ENCODE data around the gene NSMF.

NSMF gene

GRCh38 chr9:137458194-137459151 is 661 bp downstream of the NSMF start:
- TF ChIP-seq CTCF (IDR thresholded peaks at IDR 0.05; ENCODE audit: low read depth, low read length): no peak
- no peak for DNase-seq (ENCODE audit: extremely low read depth, low read depth)

- no peak for DNase-seq (ENCODE audit: extremely low read depth, low read depth)
- TF ChIP-seq CTCF (IDR thresholded peaks at IDR 0.05; ENCODE audit: low read depth, low read length): no peak
These were observed 1.5 kb downstream of the NSMF start for GRCh38 chr9:137457406-137458193.

- no peak for DNase-seq (ENCODE audit: extremely low read depth, low read depth)
- TF ChIP-seq CTCF (IDR thresholded peaks at IDR 0.05; ENCODE audit: low read depth, low read length): no peak
These were observed 2.2 kb downstream of the NSMF start for GRCh38 chr9:137456864-137457405.

GRCh38 chr9:137456061-137456863 is 2.9 kb downstream of the NSMF start:
- no peak for TF ChIP-seq CTCF (IDR thresholded peaks at IDR 0.05; ENCODE audit: low read depth, low read length)
- DNase-seq (ENCODE audit: extremely low read depth, low read depth): no peak

GRCh38 chr9:137455359-137455991 is 3.7 kb downstream of the NSMF start:
- no peak for TF ChIP-seq CTCF (IDR thresholded peaks at IDR 0.05; ENCODE audit: low read depth, low read length)
- DNase-seq (ENCODE audit: extremely low read depth, low read depth): no peak

GRCh38 chr9:137454597-137455358 is 4.4 kb downstream of the NSMF start:
- TF ChIP-seq CTCF (IDR thresholded peaks at IDR 0.05; ENCODE audit: low read depth, low read length): no peak
- no peak for DNase-seq (ENCODE audit: extremely low read depth, low read depth)

Measured in AG09319 (cell line).